ENCODE results near the gene ASH1L.

- TF ChIP-seq FOXM1 (IDR thresholded peaks at IDR 0.05; ENCODE audit: borderline replicate concordance): no peak
- TF ChIP-seq HDGF (IDR thresholded peaks at IDR 0.05; ENCODE audit: borderline replicate concordance): no peak
- no peak for TF ChIP-seq L3MBTL2 (conservative IDR thresholded peaks at IDR 0.05)
- TF ChIP-seq SUZ12 (IDR thresholded peaks at IDR 0.05): no peak
- TF ChIP-seq TARDBP (IDR thresholded peaks at IDR 0.05): no peak
- no peak for TF ChIP-seq ELF4 (IDR thresholded peaks at IDR 0.05)
- TF ChIP-seq NFRKB (IDR thresholded peaks at IDR 0.05): no peak
- TF ChIP-seq PKNOX1 (IDR thresholded peaks at IDR 0.05): no peak
- no peak for TF ChIP-seq SP1 (IDR thresholded peaks at IDR 0.05)
- TF ChIP-seq BHLHE40 (IDR thresholded peaks at IDR 0.05; ENCODE audit: borderline replicate concordance): no peak
These were observed 105.3 kb downstream of the ASH1L start for GRCh38 chr1:155457266-155457665.
